Muscle of back (tissue), 11 donors: Measurements from ENCODE around the gene ZNF778. TPM values are rescaled to one million over a fixed set of nuclear protein-coding genes. Genes with fewer than 3 reads are reported as not detected.
"Not testable (repeated sequence)": the region's sequence is repeated elsewhere in the genome, so short reads cannot be mapped to it uniquely, and the experiment has no call there.

Source experiments
- DNase-seq, 3 donors: peaks; one replicate each; pipeline versions ENCODE4 v3.0.0 to v3.0.0-alpha.2; 2013
- polyA plus RNA-seq, 10 donors: library from polyadenylated mRNA; unstranded; fragments of 120-200 nt; gene quantifications; one replicate each; pipeline ENCODE4 v1.2.1, GENCODE V29; 2013; ENCODE audit not compliant: insufficient read length in 10 of 10

The ZNF778 gene
- polyA plus RNA-seq, 10 donors = 4.4 to 7.2 (median 5.7) TPM

GRCh38 chr16:89216315-89217137 is 977 bp upstream of the ZNF778 start:
- peak; percentile 73 to 90 (median 77) for DNase-seq

- DNase-seq = no peak
Measured at GRCh38 chr16:89217138-89217387, 440 bp upstream of the ZNF778 start.

- no peak for DNase-seq
Measured at GRCh38 chr16:89219365-89219764, 1.9 kb downstream of the ZNF778 start.

GRCh38 chr16:89221604-89222003 is 4.1 kb downstream of the ZNF778 start:
- no peak for DNase-seq

- no peak for DNase-seq
Measured at GRCh38 chr16:89222931-89223330, 5.4 kb downstream of the ZNF778 start.

- DNase-seq = no peak
Measured at GRCh38 chr16:89224665-89225064, 7.2 kb downstream of the ZNF778 start.

GRCh38 chr16:89230255-89230654 is 12.8 kb downstream of the ZNF778 start:
- DNase-seq = peak; percentile 44 to 76 (median 52)

GRCh38 chr16:89232107-89232506 is 14.6 kb downstream of the ZNF778 start:
- DNase-seq = no peak

GRCh38 chr16:89233678-89234490 is 16.4 kb downstream of the ZNF778 start:
- no peak for DNase-seq

GRCh38 chr16:89237733-89238132 is 20.2 kb downstream of the ZNF778 start:
- DNase-seq = no peak

GRCh38 chr16:89241187-89242007 is 23.9 kb downstream of the ZNF778 start:
- DNase-seq = peak; percentile 74 to 94 (median 82)

GRCh38 chr16:89242795-89243200 is 25.3 kb downstream of the ZNF778 start:
- DNase-seq = no peak

GRCh38 chr16:89243664-89244063 is 26.2 kb downstream of the ZNF778 start:
- no peak for DNase-seq

GRCh38 chr16:89244264-89244663 is 26.8 kb downstream of the ZNF778 start:
- not testable (repeated sequence) for DNase-seq

- no peak for DNase-seq
Measured at GRCh38 chr16:89244754-89245153, 27.3 kb downstream of the ZNF778 start.

- DNase-seq = no peak
Measured at GRCh38 chr16:89246383-89246902, 28.9 kb downstream of the ZNF778 start.

- peak; percentile 56 to 67 (median 67) for DNase-seq
Measured at GRCh38 chr16:89246903-89247733, 29.6 kb downstream of the ZNF778 start.

GRCh38 chr16:89247734-89248075 is 30.2 kb downstream of the ZNF778 start:
- not testable (repeated sequence) for DNase-seq

GRCh38 chr16:89248196-89248982 is 30.9 kb downstream of the ZNF778 start:
- DNase-seq = no peak

- no peak for DNase-seq
Measured at GRCh38 chr16:89253548-89254287, 36.2 kb downstream of the ZNF778 start.
